IMR-90 (cell line): Measurements from ENCODE around the gene DGAT2. TPM values are rescaled to one million over a fixed set of nuclear protein-coding genes. Genes with fewer than 3 reads are reported as not detected.

Source experiments
- ATAC-seq: fragments of 200-7000 bp; cut with Tn5 transposase; 2 replicates; pipeline ENCODE4 v1.9.1; 2020; ENCODE audit warnings: low read depth, mild to moderate bottlenecking, moderate library complexity
- BruUV-seq: library from RNA; stranded (reverse); fragments of 400-500 nt; replicated peaks from 2 replicates; lab custom pipeline; 2021; lab: Mats Ljungman, UMichigan
- CTCF ChIA-PET: fragments of 300-600 bp; formaldehyde crosslinking; extraction: SDS; loops from one replicate; lab custom pipeline; 2021; ENCODE audit warnings: antibody characterized with exemption; lab: Yijun Ruan, JAX
- POLR2A ChIA-PET: fragments of 300-600 bp; sonication (Branson Sonifier 250); formaldehyde crosslinking; loops from one replicate; lab custom pipeline; 2022; ENCODE audit warnings: antibody characterized with exemption; ENCODE audit not compliant: unreplicated experiment; lab: Charles Lee
- DNase-seq: peaks from one replicate; pipeline ENCODE4 v3.0.0; 2013
- H2AFZ ChIP-seq: replicated peaks from 2 replicates; pipeline ENCODE3; 2013; ENCODE audit warnings: low read length, mild to moderate bottlenecking; ENCODE audit not compliant: poor library complexity
- H2AK5ac ChIP-seq: 2 replicates; pipeline ENCODE4 v1.6.1; 2013; ENCODE audit warnings: low read depth, low read length, inconsistent platforms
- H2AK9ac ChIP-seq: replicated peaks from 2 replicates; pipeline ENCODE3; 2013; ENCODE audit warnings: mild to moderate bottlenecking, low read depth, low read length, moderate library complexity; ENCODE audit not compliant: poor library complexity
- H2BK120ac ChIP-seq: 2 replicates; pipeline ENCODE4 v1.6.1; 2013; ENCODE audit warnings: low read depth, low read length, inconsistent platforms
- H2BK15ac ChIP-seq: 3 replicates; pipeline ENCODE4 v1.6.1; 2013; ENCODE audit warnings: low read depth, low read length, inconsistent platforms
- H2BK20ac ChIP-seq: 2 replicates; pipeline ENCODE4 v1.6.1; 2013; ENCODE audit warnings: low read depth, mild to moderate bottlenecking, inconsistent platforms, low read length, moderate library complexity
- H2BK5ac ChIP-seq: 2 replicates; pipeline ENCODE4 v1.6.1; 2013; ENCODE audit warnings: mild to moderate bottlenecking, low read depth, low read length, inconsistent platforms; ENCODE audit not compliant: poor library complexity, severe bottlenecking
- H3K14ac ChIP-seq: replicated peaks from 2 replicates; pipeline ENCODE4 v1.6.1; 2013; ENCODE audit warnings: low read depth, low read length, inconsistent platforms
- H3K18ac ChIP-seq: 2 replicates; pipeline ENCODE4 v1.6.1; 2013; ENCODE audit warnings: low read depth, low read length, control low read depth
- H3K23ac ChIP-seq: 2 replicates; pipeline ENCODE4 v1.6.1; 2013; ENCODE audit warnings: low read depth, low read length, inconsistent platforms
- H3K27ac ChIP-seq: 2 replicates; pipeline ENCODE4 v1.5.1; 2013; ENCODE audit warnings: mild to moderate bottlenecking, control low read depth, low read length; ENCODE audit not compliant: insufficient read depth
- H3K27me3 ChIP-seq: 2 replicates; pipeline ENCODE4 v1.6.1; 2013; ENCODE audit warnings: low read length; ENCODE audit not compliant: control insufficient read depth, insufficient read depth
- H3K36me3 ChIP-seq: 2 replicates; pipeline ENCODE4 v1.6.1; 2013; ENCODE audit warnings: low read length, mixed read lengths; ENCODE audit not compliant: control insufficient read depth, insufficient read depth
- H3K4ac ChIP-seq: 2 replicates; pipeline ENCODE4 v1.6.1; 2013; ENCODE audit warnings: low read depth, low read length, inconsistent platforms
- H3K4me1 ChIP-seq: 2 replicates; pipeline ENCODE4 v1.6.1; 2013; ENCODE audit warnings: low read length, mixed read lengths; ENCODE audit not compliant: control insufficient read depth, insufficient read depth
- H3K4me2 ChIP-seq: 2 replicates; pipeline ENCODE4 v1.6.1; 2013; ENCODE audit warnings: low read depth, mild to moderate bottlenecking, control low read depth, low read length, moderate library complexity
- H3K4me3 ChIP-seq: 2 replicates; pipeline ENCODE4 v1.5.1; 2013; ENCODE audit warnings: low read depth, mild to moderate bottlenecking, control low read depth, low read length, moderate library complexity; ENCODE audit not compliant: insufficient read depth
- H3K56ac ChIP-seq: 2 replicates; pipeline ENCODE4 v1.6.1; 2013; ENCODE audit warnings: low read length, inconsistent platforms; ENCODE audit not compliant: insufficient read depth; ENCODE audit errors: extremely low read depth
- H3K79me1 ChIP-seq, 2 experiments: 2 replicates each; pipeline ENCODE4 v1.6.1; 2013; ENCODE audit warnings: low read length in 2 of 2, inconsistent platforms in 1 of 2, low read depth in 1 of 2
- H3K9ac ChIP-seq: 2 replicates; pipeline ENCODE4 v1.6.1; 2013; ENCODE audit warnings: low read depth, low read length, control low read depth
- H3K9me1 ChIP-seq: 2 replicates; pipeline ENCODE4 v1.6.1; 2013; ENCODE audit warnings: low read length, inconsistent platforms; ENCODE audit not compliant: insufficient read depth
- H3K9me3 ChIP-seq: 2 replicates; pipeline ENCODE4 v1.6.1; 2013; ENCODE audit warnings: low read length; ENCODE audit not compliant: control insufficient read depth, insufficient read depth
- H4K20me1 ChIP-seq: 2 replicates; pipeline ENCODE4 v1.6.1; 2013; ENCODE audit warnings: low read length, inconsistent platforms; ENCODE audit not compliant: insufficient read depth
- H4K5ac ChIP-seq: 2 replicates; pipeline ENCODE4 v1.6.1; 2013; ENCODE audit warnings: mild to moderate bottlenecking, low read depth, low read length, control low read depth
- H4K8ac ChIP-seq, 2 experiments: 2 replicates each; pipeline ENCODE4 v1.6.1; 2013; ENCODE audit warnings: low read depth in 2 of 2, low read length in 2 of 2, control low read depth in 1 of 2, inconsistent platforms in 1 of 2
- H4K91ac ChIP-seq: 2 replicates; pipeline ENCODE4 v1.6.1; 2013; ENCODE audit warnings: low read depth, low read length, inconsistent platforms; ENCODE audit not compliant: insufficient read depth
- BHLHE40 ChIP-seq: fragments of 150-350 bp; IDR thresholded peaks from 2 replicates; pipeline ENCODE4 v1.6.1; 2016; ENCODE audit warnings: mild to moderate bottlenecking, low read depth, low read length
- ELK1 ChIP-seq: fragments of 150-350 bp; IDR thresholded peaks from 2 replicates; pipeline ENCODE4 v1.6.1; 2016; ENCODE audit warnings: low read depth, mild to moderate bottlenecking, low read length, moderate library complexity, borderline replicate concordance
- FOS ChIP-seq: fragments of 150-350 bp; IDR thresholded peaks from 2 replicates; pipeline ENCODE4 v1.6.1; 2016; ENCODE audit warnings: low read depth, low read length
- MAFK ChIP-seq: IDR thresholded peaks from 2 replicates; pipeline ENCODE4 v1.6.1; 2012; ENCODE audit warnings: low read depth, low read length, improper control_type of control experiment
- MAZ ChIP-seq: IDR thresholded peaks from 2 replicates; pipeline ENCODE4 v1.6.1; 2012; ENCODE audit warnings: low read depth, mild to moderate bottlenecking, low read length, improper control_type of control experiment, moderate library complexity, borderline replicate concordance
- POLR2A ChIP-seq: IDR thresholded peaks from 2 replicates; pipeline ENCODE4 v1.6.1; 2012; ENCODE audit warnings: mild to moderate bottlenecking, low read depth, low read length
- RCOR1 ChIP-seq: IDR thresholded peaks from 2 replicates; pipeline ENCODE4 v1.6.1; 2012; ENCODE audit warnings: mild to moderate bottlenecking, low read length, improper control_type of control experiment; ENCODE audit not compliant: insufficient replicate concordance
- RFX5 ChIP-seq: IDR thresholded peaks from 2 replicates; pipeline ENCODE4 v1.8.0; 2012; ENCODE audit warnings: low read depth, mild to moderate bottlenecking, low read length, moderate library complexity
- SMC3 ChIP-seq: fragments of 150-350 bp; IDR thresholded peaks from 2 replicates; pipeline ENCODE4 v1.6.1; 2016; ENCODE audit warnings: low read depth, mild to moderate bottlenecking, antibody characterized with exemption, low read length, moderate library complexity
- WGBS, 2 experiments: methylation state at CpG; one replicate each; pipeline versions ENCODE4 v1.1.5 to v1.1.7; 2013; ENCODE audit warnings: missing lambda C conversion rate in 2 of 2; ENCODE audit not compliant: insufficient read length in 1 of 2; ENCODE audit errors: extremely low coverage in 2 of 2; 5-methylcytosine and 5-hydroxymethylcytosine counted together
- dilution Hi-C: fragments of 300-500 bp; cut with HindIII; formaldehyde crosslinking; loops from one replicate; pipeline ENCODE4 v1.14.3; 2018; ENCODE audit warnings: low sequenced_read_pairs; ENCODE audit not compliant: unreplicated experiment
- in situ Hi-C: fragments of 300-500 bp; cut with MboI; formaldehyde crosslinking; loops from 3 replicates; pipeline ENCODE4 v1.14.3; 2019; ENCODE audit warnings: low sequenced_read_pairs, inconsistent platforms, mixed read lengths
- intact Hi-C: fragments of 100-400 bp; cut with micrococcal nuclease; formaldehyde crosslinking; loops from 2 replicates; pipeline ENCODE4 v1.10.0; 2022
- polyA plus RNA-seq, 3 experiments: library from polyadenylated mRNA; depleted of rRNA; stranded (reverse); fragments of >200 nt; gene quantifications; 2 replicates each; pipeline ENCODE4 v1.2.3, GENCODE V29; 2012; ENCODE audit warnings: low replicate concordance in 1 of 3
- total RNA-seq: library from RNA; depleted of rRNA; stranded (reverse); fragments of >200 nt; gene quantifications from 2 replicates; pipeline ENCODE4 v1.2.3, GENCODE V29; 2012
- TF ChIP-seq, protein P1 (sequence below): conservative IDR thresholded peaks from 2 replicates; pipeline ENCODE4 v1.5.1; 2012; ENCODE audit warnings: mild to moderate bottlenecking, low read depth, low read length, improper control_type of control experiment
- TF ChIP-seq, protein P2 (sequence below): fragments of 150-350 bp; IDR thresholded peaks from 2 replicates; pipeline ENCODE4 v1.6.1; 2017; ENCODE audit warnings: mild to moderate bottlenecking, antibody characterized with exemption, low read length, low read depth

Gene DGAT2
- total and polyA plus RNA-seq, 2 of the 4 experiments (the other 2 are of a cell fraction), result 2.3 to 2.4 TPM

- H2BK5ac ChIP-seq, result no peak overlapping the region
- no peak overlapping the region for H2AK5ac ChIP-seq
Observed at GRCh38 chr11:75766443-75767227, 1.9 kb upstream of the DGAT2 start.

More at GRCh38 chr11:75766443-75767227, 1.9 kb upstream of the DGAT2 start:
- no peaks in the 10 kb centered on the region for H3K36me3 ChIP-seq
- TF ChIP-seq MAFK, result no peak
- TF ChIP-seq SMC3, result no peak
- TF ChIP-seq RCOR1, result no peak
- TF ChIP-seq BHLHE40, result no peak
- TF ChIP-seq, protein P1, sequence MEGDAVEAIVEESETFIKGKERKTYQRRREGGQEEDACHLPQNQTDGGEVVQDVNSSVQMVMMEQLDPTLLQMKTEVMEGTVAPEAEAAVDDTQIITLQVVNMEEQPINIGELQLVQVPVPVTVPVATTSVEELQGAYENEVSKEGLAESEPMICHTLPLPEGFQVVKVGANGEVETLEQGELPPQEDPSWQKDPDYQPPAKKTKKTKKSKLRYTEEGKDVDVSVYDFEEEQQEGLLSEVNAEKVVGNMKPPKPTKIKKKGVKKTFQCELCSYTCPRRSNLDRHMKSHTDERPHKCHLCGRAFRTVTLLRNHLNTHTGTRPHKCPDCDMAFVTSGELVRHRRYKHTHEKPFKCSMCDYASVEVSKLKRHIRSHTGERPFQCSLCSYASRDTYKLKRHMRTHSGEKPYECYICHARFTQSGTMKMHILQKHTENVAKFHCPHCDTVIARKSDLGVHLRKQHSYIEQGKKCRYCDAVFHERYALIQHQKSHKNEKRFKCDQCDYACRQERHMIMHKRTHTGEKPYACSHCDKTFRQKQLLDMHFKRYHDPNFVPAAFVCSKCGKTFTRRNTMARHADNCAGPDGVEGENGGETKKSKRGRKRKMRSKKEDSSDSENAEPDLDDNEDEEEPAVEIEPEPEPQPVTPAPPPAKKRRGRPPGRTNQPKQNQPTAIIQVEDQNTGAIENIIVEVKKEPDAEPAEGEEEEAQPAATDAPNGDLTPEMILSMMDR, result no peak
- no peak for TF ChIP-seq MAZ
- TF ChIP-seq POLR2A, result no peak
- TF ChIP-seq ELK1, result no peak
- no peak for TF ChIP-seq FOS
- TF ChIP-seq RFX5, result no peak
- TF ChIP-seq, protein P2, sequence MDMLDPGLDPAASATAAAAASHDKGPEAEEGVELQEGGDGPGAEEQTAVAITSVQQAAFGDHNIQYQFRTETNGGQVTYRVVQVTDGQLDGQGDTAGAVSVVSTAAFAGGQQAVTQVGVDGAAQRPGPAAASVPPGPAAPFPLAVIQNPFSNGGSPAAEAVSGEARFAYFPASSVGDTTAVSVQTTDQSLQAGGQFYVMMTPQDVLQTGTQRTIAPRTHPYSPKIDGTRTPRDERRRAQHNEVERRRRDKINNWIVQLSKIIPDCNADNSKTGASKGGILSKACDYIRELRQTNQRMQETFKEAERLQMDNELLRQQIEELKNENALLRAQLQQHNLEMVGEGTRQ, result no peak
- H3K4me2 ChIP-seq, result no peak overlapping the region
- no peak overlapping the region for H2AK9ac ChIP-seq
- no peaks in the 10 kb centered on the region for H3K9me3 ChIP-seq
- H3K79me1 ChIP-seq, result no peaks in the 10 kb centered on the region
- ATAC-seq, result no peak
- no peak overlapping the region for H3K4ac ChIP-seq
- no peak overlapping the region for H3K56ac ChIP-seq
- peaks cover 43% of the 10 kb centered on the region for H3K27me3 ChIP-seq
- H4K8ac ChIP-seq, result no peak overlapping the region
- peaks cover 8% of the 10 kb centered on the region for H3K4me1 ChIP-seq
- no TSS peak for BruUV-seq
- H3K27ac ChIP-seq, result no peak overlapping the region
- DNase-seq, result no peak
- no peak overlapping the region for H4K5ac ChIP-seq
- in situ Hi-C loops (no loop called here), dilution Hi-C loops (no loop called here), intact Hi-C loops (no loop called here)
- no peak overlapping the region for H4K91ac ChIP-seq
- H3K4me3 ChIP-seq, result no peak overlapping the region
- H2BK120ac ChIP-seq, result no peak overlapping the region
- H3K18ac ChIP-seq, result no peak overlapping the region
- H3K14ac ChIP-seq, result no peak overlapping the region
- WGBS, 2 experiments, result 88% methylated on average over 2 of the region's 4 CpGs; no CpG with 5 or more reads in 1 of the 2 experiments
- no peak overlapping the region for H2AFZ ChIP-seq
- no peak overlapping the region for H3K9ac ChIP-seq
- H4K20me1 ChIP-seq, result no peaks in the 10 kb centered on the region
- H2BK20ac ChIP-seq, result no peak overlapping the region
- H3K9me1 ChIP-seq, result no peaks in the 10 kb centered on the region; the same call in 1 of the 2 replicates
- ChIA-PET CTCF (no interaction called here), POLR2A (no interaction called here)
- no peak overlapping the region for H3K23ac ChIP-seq
- H2BK15ac ChIP-seq, result no peak overlapping the region
